GM12801 (cell line): ENCODE results near the gene F12.
A peak's percentile ranks its signal among the peaks of the same experiment; 100 is the strongest.

ENCODE experiments used
- CTCF ChIP-seq: IDR thresholded peaks from one replicate; pipeline ENCODE4 v1.5.1; 2011; ENCODE audit warnings: control low read depth; ENCODE audit not compliant: insufficient read length; ENCODE audit errors: extremely low read depth

Gene F12

GRCh38 chr5:177396807-177397206, 12.6 kb downstream of the F12 start:
- TF ChIP-seq CTCF: no peak

GRCh38 chr5:177396078-177396477, 13.3 kb downstream of the F12 start:
- no peak for TF ChIP-seq CTCF

DNA sequence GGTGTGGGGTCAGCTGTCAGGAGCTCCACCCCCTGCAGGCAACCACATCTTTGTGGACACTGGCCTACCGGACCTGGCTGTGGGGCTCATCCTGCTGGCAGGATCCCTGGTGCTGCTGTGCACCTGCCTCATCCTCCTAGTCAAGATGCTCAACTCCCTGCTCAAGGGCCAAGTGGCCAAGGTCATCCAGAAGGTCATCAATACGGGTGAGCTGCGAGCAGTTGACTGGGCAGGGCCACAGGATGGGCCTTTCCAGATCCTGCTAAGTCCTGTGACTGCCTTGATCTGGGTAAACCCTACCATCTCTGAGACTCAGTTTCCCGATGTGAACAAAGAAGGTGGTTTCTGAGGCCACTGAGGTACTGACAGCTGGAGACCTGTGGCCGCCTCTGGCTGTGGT, 15.4 kb downstream of the F12 start:
- no peak for TF ChIP-seq CTCF

DNA sequence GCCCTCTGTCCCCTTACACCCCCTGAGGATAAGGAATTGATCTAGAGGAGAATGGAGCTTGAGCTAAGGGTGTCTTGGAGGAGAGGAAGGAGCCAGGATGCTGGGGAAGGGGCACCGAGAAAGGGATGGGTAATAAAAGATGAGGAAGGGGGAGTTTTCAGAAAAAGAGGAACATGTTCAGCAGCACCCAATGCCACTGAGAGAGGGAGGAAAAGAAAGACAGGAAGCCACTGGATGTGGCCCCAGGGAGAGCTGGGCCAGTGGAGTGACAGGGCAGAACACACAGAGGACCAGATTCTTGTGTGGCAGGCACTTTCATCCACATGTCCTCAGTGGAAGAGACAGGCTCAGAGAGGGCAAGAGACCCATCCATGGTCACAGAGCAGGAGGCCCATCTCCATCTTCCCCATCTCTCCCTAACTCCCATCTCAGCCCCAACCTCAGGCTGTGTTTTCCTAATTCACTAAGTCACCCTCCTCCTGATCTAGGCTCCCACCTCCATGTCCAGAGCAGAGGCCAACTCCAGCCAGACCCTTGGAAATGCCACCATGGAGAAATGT, 16.1 kb downstream of the F12 start:
- no peak for TF ChIP-seq CTCF

GRCh38 chr5:177392765-177393164, 16.6 kb downstream of the F12 start:
- TF ChIP-seq CTCF: no peak

DNA sequence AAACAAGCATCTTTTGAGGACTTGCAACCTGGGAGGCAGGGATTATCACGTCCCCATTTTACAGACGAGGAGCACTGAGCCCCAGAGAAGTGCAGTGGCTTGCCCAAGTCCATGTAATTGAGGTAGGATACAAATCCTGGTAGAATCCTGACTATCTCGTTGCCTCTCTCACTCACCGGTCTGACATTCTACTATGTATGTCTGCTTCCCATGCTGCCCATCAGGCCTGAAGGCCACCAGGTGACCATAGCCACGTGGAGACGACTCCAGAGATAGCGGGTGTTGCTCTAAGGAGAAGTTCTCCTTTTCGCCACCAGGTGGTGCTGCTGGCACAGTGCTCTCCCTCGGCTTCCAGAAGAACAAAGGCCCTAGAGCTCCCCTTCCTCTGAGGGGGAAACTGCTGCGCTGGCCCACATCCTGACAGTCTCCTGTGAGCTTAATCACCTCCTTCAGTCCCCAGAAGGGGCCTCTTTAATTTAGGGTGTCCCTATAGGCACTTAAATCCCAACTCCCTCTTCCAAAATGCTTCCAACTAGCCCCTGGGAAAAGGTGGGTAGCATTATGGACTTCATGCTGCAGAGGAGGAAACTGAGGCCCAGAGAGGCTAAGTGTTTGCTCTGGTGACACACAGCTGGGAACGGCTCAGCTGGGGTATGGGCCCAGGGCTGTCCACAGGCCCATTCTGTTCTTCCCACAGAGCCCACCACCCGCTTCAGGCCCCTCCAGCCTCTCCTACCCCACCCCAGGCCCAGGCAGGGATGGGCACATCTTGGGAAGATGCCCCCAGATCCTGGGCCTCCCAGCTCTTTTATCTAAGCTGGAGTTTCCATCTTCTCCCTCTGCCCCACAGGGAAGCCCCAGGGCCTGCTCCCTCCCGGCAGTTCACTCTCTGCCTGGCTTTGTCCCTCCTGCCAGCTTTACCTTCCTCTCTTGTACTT, 18.7 kb downstream of the F12 start:
- peak; percentile 89 for TF ChIP-seq CTCF

DNA sequence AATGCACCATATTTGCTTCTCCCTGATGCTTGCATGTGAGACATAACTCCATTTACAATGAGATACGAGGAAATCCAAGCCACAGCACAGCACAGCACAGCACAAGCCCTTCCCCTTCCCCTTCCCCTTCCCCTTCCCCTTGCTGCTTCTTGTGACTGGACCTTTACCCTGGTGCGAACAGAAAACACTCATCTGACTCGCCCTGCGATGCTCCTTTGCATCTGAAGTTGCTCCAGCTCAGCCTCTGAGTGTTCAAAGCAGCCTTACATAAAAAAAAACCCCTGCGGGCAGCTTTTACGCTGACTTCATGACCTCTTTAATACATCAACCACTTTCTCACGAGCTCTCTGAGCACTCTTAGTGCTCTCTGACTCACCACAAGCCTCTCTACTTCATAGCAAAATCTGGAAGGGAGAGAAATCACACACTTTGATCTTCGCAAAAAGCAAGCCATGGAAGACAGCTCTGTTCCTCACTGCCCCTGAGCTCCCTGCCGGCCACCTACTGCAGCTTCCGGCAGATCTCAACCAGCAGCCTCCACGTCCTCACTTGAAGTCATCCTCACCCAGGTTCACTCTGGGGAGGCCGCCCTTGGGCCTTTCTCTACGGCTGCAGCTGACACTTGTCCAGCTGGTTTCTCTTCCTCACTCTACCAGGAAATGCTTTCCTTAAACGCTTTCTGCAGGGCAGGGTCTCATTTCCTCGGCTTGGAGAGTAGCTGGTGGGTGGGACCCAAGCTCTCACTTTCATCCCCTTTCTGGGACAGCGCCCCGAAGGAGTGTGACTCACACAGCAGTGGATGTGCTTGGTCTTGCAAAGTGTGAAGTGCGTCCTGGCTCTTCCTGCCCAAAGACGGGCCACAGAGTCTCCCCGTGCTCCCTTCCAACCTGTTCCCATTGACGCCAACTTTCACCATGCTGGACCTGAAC, 19.9 kb downstream of the F12 start:
- no peak for TF ChIP-seq CTCF
